Measurements from ENCODE around the gene ZC2HC1B.

- TF ChIP-seq ELF4 (IDR thresholded peaks at IDR 0.05) (no peak), SP1 (IDR thresholded peaks at IDR 0.05) (no peak), TARDBP (IDR thresholded peaks at IDR 0.05) (no peak), FOXA1 (IDR thresholded peaks at IDR 0.05) (no peak)
Observed at GRCh38 chr6:143900358-143900757, 36.1 kb downstream of the ZC2HC1B start.

All from HEK293T (cell line).